GM12873 (cell line): Measurements from ENCODE around the gene ANKRD42.

Experiments used
- CTCF ChIP-seq: IDR thresholded peaks from 2 replicates; pipeline ENCODE4 v1.5.1; 2012; ENCODE audit warnings: low read depth, mild to moderate bottlenecking, moderate library complexity, low read length, control low read depth; ENCODE audit not compliant: insufficient read depth; ENCODE audit errors: missing control alignments

Gene ANKRD42

DNA sequence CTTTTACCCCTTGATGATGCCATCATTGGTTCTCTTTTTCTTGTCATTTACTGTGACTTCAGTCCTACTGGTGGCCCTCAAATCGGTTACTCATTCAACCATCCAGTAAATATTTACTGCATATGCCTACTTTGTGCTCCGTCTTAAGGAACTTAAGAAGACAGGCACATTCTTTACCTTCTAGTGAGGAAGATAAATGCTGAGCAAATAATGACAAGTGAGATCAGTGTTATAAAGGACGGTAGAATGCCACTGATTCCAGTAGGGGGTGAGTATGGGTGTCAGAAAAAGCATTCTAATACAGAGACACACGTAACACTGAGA lies 1.6 kb downstream of the ANKRD42 start:
- TF ChIP-seq CTCF: peak; percentile 20

DNA sequence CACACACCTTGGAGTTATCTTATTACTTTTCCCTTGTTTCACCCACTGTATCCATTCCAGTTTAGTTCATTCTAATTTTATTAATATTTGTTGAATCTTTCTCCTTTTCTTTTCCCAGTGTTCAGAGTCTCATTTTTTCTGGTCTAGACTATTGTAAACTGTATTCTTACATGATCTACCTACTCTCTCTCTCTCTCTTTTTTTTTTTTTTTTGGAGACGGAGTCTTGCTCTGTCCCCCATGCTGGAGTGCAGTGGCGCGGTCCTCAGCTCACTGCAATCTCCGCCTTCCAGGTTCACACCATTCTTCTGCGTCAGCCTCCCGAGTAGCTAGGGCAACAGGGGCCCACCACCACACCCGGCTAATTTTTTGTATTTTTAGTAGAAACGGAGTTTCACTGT lies 2.1 kb downstream of the ANKRD42 start:
- no peak for TF ChIP-seq CTCF

DNA sequence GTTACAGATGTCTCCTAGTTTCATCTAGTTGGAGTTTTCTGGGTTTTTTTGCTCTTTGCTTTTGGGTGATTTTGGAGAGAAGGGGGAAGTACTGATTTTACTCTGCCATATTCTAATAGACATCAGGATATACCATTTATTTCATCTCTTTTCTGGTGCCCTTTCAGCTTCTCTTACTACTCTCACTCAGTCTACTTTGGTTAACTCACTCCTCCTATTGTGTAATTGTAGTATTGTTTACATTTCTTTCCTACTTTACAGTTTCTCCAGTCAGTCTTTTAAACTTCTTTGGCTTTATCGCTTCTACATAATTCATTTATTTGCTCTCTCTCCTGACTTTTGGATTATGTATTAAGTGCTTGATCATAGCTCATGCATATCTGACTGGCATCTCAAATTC lies 6.5 kb downstream of the ANKRD42 start:
- TF ChIP-seq CTCF: no peak

GRCh38 chr11:83205608-83206185 lies 12.2 kb downstream of the ANKRD42 start:
- TF ChIP-seq CTCF: no peak

- no peak for TF ChIP-seq CTCF
Observed at GRCh38 chr11:83206221-83206620, 12.7 kb downstream of the ANKRD42 start.

DNA sequence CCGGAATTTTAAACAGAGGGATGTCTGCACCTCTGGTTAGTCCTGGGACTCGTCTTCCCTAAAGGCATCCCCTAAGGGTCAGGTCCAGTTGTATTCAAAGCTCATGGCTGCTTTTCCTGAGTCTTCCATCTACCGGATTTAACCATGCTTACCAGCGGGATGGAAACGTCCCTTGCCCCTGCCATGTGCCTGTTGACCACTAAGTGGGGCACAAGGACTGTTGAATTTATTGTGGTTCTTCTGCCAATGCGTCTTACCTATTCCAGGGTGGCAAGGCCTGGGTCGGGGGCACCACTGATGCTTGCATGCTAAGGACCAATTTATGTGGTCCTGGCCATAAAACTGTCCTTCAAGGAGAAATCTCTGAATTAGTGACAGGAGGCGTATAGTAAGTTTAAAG lies 25.6 kb downstream of the ANKRD42 start:
- peak; percentile 43 for TF ChIP-seq CTCF

- no peak for TF ChIP-seq CTCF
Observed at GRCh38 chr11:83220260-83220659, 26.7 kb downstream of the ANKRD42 start.
